ENCODE measurements around the gene PDE4D.
"Not testable (repeated sequence)": the region's sequence is repeated elsewhere in the genome, so short reads cannot be mapped to it uniquely, and the experiment has no call there.

Gene PDE4D

DNA sequence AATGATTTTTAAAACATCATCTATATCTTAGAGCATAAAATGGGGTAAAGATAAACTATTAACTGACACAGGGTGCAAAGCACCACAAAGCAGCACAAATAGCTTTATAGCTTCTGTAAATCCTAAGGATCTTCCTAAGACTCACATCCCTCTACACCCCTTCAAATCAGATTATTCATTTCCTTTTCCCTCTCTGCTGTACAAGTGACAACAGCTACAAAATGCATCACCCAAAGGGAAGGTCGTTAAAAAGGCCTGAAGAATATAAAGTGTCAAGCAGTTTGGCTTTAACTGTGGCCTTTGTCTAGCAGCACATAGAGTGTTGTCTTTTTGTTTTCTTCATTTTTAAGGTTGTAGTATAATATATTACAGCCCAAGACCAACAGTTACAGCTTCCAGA, 422.1 kb downstream of the PDE4D start:
- no peak for DNase-seq (ENCODE audit: low spot score)

DNA sequence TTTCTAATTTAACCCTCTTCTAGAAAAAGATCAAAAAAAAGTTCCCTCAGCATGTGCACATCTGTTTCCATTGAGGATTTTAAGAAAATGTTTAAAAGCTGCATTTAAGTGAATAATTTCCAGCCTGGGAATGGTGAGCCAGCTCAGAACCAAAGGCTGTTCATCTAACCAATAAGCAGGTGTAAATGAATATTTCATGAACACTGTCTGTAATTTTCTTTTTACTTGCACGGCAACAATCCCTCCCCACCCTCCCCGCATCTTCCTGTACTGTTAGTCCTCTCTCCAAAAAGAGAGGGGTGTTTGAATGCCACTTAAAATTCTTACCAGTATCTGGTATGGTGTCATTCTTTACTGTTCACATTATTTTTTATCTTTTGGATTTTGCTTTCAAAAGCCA, 425.6 kb downstream of the PDE4D start:
- DNase-seq (ENCODE audit: low spot score), result no peak

DNA sequence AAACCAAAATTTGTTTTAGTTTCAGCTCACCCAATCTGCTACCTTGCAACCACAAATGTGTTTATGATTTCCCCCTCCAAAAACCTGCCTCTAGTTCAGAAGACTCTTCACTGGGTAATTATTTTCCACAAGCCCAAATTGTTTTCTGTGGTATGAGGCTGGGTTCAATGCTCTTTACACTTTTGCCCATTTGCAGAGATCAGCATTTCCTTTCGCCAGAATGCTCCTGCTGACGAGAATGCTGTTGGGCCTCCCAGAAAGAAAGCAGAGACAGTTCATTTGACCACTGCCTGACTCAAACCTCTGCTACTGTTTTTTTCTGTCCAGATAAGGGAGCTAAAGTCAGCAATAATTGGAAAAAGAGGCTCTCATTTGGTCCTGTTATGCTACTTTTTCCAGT, 427.3 kb downstream of the PDE4D start:
- DNase-seq (ENCODE audit: low spot score), result no peak

DNA sequence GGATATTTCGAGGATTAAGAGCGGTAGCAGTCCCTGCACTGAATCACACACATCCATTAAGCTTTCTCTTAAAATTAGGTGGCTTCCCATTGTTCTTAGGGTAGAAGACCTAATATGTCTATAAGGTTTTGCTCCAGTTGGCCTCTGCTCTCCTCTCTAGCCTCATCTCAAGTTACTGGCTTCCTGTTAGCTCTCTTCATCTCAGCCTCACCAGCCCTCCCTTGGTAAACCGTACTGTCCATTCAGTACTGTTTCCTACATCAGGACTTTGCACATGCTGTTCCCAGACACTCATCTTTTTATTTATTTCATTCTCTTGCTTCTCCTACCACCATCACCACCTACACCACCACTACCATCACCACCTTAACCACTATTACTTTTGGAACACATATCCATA, 428.6 kb downstream of the PDE4D start:
- no peak for DNase-seq (ENCODE audit: low spot score)

DNA sequence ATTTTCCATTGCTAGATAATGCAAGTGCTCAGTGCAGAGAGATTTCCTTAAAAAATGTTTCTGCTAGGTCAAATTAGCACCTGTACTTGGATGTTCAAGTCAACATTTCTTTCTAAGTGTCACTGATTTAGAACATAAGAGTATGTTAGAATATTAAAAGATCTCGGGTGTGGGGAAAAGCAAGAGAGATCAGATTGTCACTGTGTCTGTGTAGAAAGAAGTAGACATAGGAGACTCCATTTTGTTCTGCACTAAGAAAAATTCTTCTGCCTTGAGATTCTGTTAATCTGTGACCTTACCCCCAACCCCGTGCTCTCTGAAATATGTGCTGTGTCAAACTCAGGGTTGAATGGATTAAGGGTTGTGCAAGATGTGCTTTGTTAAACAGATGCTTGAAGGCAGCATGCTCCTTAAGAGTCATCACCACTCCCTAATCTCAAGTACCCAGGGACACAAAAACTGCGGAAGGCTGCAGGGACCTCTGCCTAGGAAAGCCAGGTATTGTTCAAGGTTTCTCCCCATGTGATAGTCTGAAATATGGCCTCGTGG, 429.8 kb downstream of the PDE4D start:
- DNase-seq (ENCODE audit: low spot score), result not testable (repeated sequence)

DNA sequence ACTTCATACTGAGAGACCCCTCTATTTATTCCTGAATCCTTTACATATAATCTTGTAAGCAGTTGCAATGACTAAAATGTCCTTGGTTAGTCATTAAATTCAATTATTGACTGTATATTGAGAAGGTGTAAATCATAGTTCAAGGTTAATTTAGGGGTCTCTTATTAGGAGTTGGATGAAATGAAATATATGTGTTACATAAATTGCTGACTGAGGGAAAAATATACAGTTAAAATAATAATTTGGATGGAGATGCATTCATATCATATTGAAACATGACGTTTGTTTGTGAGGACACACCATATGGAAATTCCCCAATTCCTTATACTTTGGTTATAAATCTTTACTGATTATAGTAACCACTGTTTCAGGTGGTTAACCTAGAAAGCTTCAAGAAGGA, 430.6 kb downstream of the PDE4D start:
- no peak for DNase-seq (ENCODE audit: low spot score)

DNA sequence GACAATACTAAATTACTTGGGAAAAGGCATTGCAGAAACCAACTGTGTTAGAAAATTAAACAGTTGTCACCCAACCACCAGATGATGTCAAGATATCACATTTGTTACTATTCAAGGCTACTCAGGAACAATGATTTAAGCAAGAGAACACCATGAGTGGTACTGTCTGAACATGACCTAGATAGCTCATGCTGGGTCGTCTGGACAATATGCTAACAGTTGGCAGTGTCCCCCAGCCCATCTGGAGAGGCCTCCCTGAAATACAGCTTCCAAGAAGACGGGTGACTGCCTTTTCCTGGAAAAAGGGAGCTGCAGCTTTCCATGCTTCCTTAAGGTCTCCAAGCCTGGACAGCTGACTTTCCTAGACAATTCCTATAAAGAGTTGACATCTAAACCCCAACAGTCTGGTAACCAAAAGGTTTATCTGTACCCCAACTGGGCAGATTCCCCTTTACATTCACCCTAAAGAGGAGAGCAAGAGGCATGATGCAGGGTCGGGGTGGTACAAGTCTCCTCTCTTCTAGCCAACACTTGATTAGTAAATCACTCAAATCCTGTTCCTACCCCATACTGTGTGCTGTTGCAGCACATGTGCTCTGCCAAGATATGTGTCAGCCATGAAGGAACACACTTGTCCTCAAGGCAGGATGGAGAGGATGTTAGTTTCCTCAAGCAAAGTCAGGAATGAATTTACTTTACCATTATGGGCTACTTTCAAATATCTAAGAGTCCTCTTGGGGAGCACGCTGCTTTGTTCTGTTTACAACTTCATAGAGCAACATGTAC, 433.0 kb downstream of the PDE4D start:
- peak; percentile 97 for DNase-seq (ENCODE audit: low spot score)

DNA sequence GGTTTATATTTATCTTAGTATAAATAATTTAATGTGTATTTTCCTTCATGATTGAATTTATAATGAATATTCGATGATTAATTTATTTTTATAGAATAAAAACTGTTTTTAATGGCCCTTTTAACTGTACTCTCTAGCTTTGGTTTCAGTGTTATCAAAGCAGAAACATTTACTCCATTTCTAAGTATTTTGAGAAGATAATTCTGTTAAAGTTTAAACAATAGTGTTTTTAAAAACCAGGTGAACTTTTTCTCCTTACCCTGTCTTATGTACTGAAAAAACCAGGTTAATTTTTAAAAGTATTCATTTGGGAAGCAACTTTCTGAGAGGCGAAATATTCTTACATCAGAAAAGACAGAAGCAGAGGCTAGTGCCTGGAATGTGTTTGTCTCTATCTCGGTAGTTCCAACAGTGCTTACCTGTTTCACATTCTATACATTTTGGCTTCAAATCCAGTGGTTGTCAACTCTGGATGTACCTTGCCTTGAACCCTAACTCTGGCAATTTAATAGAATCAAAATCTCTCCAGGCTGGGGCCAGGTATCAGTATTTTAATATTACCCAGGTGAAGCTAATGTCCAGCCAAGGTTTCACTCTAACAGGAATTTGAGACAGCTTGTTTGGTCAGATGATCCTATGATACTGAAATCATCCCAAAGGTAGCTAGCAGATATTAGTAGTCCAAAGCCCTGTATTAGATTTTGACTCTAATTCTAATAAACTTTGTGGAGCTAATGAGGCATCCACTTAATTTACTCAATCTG, 434.4 kb downstream of the PDE4D start:
- DNase-seq (ENCODE audit: low spot score), result no peak

DNA sequence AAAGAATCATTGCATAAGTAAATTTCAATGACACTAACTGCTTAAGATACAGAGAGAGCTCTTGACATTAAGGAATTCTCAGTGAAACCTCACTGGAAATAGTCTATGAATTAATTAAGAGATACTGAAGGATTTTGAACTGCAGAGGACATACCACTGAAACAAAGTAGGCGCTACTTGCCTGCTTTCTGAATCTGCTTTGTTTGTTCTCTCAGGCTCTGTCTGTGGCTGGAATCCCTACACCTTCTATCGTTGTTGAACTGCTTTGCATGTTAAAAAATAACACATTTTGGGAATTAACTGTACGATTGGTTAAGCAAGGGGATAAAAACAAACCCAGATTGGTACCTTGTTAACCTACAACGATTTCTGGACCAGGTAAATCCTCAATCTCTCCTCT, 435.2 kb downstream of the PDE4D start:
- no peak for DNase-seq (ENCODE audit: low spot score)

DNA sequence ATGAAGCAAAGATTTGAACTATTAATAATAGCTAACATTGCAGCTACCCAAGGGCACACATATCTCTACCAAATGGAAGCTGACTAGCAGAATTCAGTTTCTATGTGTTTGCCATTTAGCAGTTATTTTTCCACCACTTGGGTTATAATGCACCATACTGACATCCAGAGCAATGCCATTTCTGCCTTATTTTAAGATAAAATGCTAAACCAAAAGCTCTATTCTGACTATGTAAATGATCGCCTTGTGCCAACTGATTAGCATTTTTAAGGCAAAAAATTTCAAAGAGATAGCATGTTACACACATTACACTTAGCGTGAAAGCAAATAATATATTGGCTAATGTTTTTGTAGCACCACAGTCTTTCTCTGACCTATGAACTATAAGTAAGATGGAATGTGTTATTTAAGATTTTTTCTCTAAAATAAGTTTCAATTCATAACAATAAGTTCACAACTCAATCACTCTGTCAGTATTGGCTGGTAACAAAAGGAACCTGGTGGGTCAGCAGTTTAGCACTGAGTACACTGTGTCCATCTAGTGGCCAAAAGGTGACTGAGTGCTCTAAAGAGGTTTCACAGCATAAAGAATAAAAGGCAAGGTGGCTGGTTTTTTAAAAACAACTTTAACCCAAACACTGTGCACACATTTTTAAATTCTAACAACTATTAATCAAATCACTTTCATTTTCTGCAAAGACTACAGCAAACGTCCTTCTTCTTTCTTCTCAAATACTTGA, 443.5 kb downstream of the PDE4D start:
- DNase-seq (ENCODE audit: low spot score), result no peak

DNA sequence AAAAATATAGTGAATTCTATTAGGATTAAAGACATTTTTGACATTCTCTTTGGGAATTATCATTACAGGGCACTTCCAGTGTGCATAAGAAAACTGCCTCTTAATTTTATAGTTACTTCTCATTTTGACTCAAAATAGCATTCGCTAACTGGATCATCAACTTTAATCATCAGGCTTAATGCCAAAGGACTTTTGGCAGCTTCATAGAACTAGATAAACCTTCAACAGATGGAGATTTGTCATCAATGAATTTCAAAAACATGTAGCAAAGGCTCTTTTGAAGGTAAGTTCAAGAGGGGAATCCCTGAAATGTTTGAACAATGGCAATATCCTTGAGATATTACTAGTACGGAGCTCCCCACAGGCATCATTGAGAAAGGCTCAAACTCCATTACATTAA, 447.2 kb downstream of the PDE4D start:
- DNase-seq (ENCODE audit: low spot score), result no peak

DNA sequence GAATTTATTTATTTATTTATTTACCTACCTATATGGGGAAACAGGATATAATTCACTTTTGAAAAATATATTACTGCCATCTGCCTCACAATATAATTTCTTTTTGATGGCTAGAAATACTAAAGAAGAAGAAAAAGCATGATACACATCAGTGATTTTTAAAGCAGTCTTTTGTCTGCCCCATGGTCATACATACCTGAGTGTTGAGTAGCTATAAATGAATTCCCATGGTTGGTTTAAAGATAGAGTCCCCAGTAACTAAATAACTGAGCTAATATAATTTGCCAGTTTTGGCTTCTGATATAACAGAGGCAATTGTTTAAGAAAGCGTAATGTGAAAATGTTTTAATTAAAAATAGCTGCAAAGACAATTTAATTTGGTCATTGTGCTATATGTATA, 447.8 kb downstream of the PDE4D start:
- no peak for DNase-seq (ENCODE audit: low spot score)

DNA sequence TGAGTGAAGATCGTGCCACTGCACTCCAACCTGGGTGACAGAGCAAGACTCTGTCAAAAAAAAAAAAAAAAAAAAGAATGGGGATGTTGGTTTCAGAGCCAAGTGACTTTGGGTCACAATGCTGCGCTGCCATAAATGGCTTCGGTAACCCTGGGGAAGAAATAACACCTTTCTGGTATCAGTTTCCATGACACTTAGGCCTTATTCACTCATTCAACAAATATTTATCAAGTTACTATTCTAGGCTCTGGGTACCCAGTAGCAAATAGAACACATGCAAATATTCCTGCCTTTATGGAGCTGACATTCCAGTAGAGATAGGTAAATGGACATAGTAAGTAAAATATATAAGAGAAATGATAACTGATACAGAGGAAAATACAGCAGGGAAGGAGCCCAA, 454.2 kb downstream of the PDE4D start:
- no peak for DNase-seq (ENCODE audit: low spot score)

DNA sequence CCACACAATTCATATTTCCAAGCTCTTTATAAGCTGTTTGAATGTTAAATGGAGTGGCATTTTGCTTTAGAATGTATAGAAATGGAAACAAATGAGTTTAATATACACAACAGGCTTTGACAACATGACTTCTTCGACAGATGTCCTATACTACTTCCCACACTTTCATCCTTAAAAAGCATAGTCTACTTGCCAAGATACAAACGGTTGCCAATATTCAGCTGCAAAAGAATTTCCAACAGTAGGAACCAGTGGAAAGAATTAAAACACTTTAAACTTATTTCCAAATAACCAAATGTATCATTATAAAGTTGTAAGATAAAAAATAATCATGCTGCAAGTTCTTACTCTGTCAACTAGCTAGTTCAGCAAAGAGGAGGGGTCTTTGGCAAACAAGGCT, 456.4 kb downstream of the PDE4D start:
- no peak for DNase-seq (ENCODE audit: low spot score)

DNA sequence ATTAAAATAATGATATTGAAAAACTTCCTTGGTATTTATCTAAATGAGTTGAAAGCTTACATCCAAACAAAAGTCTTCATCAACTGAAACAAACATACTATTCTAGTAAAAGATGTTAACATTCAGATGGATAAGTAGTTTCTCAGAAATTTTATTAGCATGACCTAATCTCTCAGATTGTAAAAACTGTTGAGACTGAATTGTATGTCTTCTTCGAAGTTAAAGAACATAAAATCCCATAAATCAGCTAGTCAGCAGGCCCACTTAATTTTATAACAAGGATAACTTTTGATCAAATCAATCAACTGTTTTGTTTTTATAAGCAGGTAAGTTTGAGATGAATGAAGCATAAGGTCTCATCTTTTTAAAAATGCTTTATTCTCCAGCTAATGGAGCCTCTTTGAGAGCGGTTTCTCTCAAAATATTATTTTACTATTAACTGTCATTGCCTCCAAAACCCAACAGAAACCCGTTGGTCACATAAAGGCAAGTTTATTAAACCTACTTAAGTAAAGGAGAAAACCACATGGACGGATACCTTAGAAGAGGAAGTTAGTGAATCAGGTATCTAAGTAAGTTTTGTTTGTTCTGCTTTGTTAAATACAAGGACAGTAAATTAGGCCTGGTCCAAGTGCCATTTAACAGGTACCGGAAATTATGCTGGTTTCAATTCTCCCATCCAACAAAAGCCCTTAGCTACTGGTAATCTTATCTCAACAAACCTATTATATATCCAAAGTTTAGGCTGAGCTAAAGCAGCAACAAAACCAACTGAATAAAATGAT, 457.0 kb downstream of the PDE4D start:
- DNase-seq (ENCODE audit: low spot score), result no peak

DNA sequence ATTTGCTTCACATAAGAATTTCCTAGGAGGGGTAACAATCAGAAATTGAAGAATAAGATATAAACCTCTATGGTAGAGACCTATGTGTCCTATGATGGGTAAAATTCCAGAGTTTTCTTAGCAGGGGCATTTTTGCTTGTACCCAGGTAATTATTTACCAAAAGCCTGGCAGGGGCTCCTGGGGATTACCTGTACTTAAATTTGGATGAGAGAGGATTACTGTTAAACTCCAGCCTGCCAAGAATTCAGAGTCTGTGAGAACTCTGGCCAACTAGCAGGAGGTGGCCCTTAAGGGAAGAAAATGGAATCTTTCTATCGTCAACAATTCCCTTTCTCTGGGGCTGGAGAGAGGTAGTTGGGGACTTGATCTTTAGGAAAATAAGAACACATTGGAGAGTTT, 460.4 kb downstream of the PDE4D start:
- DNase-seq (ENCODE audit: low spot score), result no peak

DNA sequence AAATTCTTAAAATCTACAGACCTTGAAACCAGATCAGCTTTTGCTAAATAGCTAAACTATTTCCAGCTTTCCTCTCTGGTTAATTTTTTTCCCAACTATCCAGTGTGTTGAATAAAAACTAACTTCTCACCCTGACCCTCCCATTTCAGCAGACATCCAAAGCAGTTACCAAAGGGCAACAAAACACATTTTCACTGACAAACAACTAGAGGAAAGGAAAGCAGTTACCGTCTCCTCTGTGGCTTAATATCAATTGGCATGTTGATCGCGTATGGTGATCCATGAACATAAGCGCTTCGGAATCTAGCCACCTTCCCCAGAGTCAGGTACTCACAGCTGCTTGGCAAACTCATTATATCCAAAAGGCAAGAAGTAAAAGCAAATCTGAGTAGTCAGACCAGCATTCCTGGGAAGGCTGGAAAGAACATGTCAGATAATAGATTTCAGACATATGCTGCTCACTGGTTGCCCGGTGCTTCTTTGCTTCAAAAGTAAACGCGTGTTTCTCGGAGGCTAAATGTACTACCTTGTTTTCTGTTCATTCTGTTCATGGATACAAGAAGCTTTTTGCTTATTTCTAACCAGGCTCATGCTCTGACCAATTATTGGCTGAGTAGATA, 463.4 kb downstream of the PDE4D start:
- no peak for DNase-seq (ENCODE audit: low spot score)

DNA sequence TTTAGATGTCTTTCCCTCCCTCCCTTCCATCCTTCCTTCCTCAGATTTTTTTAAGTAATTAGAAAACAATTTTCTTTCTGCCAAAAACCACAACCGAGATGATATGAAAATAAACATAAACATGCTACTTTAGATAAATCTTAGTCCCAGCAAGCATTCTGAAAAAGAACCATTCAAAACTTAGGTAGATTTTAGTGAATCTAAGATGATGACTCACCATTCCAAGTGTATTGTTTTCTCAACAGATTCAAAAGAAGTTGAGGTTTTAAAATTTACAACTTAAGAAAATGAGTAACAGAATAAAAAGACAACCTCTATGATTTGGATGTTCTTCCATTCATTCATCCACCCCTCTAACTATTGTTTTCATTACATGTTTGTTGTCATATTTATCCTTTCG, 465.1 kb downstream of the PDE4D start:
- DNase-seq (ENCODE audit: low spot score), result no peak

DNA sequence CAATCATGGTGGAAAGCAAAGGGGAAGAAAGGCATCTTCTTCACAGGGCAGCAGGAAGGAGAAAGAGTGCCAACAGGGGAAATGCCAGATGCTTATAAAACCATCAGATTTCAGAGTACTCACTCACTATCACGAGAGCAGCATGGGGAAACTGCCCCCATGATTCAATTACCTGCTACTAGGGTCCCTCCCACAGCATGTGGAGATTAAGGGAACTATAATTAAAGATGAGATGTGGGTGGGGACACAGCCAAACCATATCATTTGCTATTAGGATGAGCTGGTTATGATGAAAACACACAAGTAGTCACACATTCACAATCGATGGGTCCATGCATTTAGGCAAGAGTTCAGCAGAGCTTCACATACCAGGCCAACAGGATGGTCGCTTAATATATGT, 469.0 kb downstream of the PDE4D start:
- DNase-seq (ENCODE audit: low spot score), result no peak

DNA sequence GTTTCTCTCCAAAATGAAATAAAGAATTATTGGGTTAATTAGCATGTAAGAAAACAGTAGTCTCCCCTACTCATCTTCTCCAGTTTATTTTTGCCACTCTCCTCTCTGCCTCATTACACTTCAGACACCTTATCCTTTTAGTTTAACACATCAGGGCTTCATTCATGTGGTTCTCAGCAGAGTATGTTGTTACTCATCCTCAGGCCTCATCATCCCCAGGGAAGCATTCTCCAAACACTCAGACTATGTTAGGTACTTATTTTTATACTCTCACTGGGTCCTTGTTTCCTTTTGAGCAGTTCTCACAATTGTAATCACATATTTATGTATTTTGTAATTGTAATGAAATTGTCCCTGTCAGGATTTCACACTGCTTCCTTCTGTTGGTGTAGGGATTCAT, 470.5 kb downstream of the PDE4D start:
- no peak for DNase-seq (ENCODE audit: low spot score)
